AG09319 (cell line): ENCODE measurements around the gene COL6A1.

Experiments used
- DNase-seq: peaks from one replicate; pipeline ENCODE4 v3.0.0-alpha.2; 2010; ENCODE audit warnings: low read depth; ENCODE audit errors: extremely low read depth
- CTCF ChIP-seq: IDR thresholded peaks from 2 replicates; pipeline ENCODE4 v1.5.1; 2011; ENCODE audit warnings: low read depth, mild to moderate bottlenecking, inconsistent platforms, low read length, moderate library complexity

Gene COL6A1

GRCh38 chr21:46054451-46054881 is 72.9 kb downstream of the COL6A1 start:
- no peak for DNase-seq
- TF ChIP-seq CTCF, result no peak
